ENCODE data around the gene DAB1. TPM values are rescaled to one million over a fixed set of nuclear protein-coding genes. Genes with fewer than 3 reads are reported as not detected.

The DAB1 gene
- total and polyA plus RNA-seq, 10 of the 15 experiments (the other 5 are each of a cell fraction or from before 2014, with no cell fraction given), result 0.02 to 0.10 (median 0.03) TPM; not detected in 5

GRCh38 chr1:56975446-56975845, 448.4 kb downstream of the DAB1 start (continued):
- no peak for TF ChIP-seq ZBTB33 (IDR thresholded peaks at IDR 0.05)
- no peak for TF ChIP-seq ZNF687 (IDR thresholded peaks at IDR 0.05)
- TF ChIP-seq SUZ12 (IDR thresholded peaks at IDR 0.05; ENCODE audit: unreplicated experiment), result no peak
- no peak for TF ChIP-seq BRCA1 (IDR thresholded peaks at IDR 0.05; ENCODE audit: low read depth, low read length)
- TF ChIP-seq HCFC1 (IDR thresholded peaks at IDR 0.05; ENCODE audit: low read length), result no peak
- TF ChIP-seq POLR2AphosphoS2 (IDR thresholded peaks at IDR 0.05; ENCODE audit: low read depth, low read length), result no peak
- no peak for TF ChIP-seq MAX (IDR thresholded peaks at IDR 0.05; ENCODE audit: low read depth, low read length)
